Transverse colon (tissue), 4 donors: Measurements from ENCODE around the gene PLAGL2. TPM values are rescaled to one million over a fixed set of nuclear protein-coding genes. Genes with fewer than 3 reads are reported as not detected.
A peak's percentile ranks its signal among the peaks of the same experiment; 100 is the strongest.

ENCODE experiments used
- DNase-seq: peaks from one replicate; pipeline ENCODE4 v3.0.0-alpha.2; 2019
- H3K27ac ChIP-seq, 4 donors: fragments of 200-600 bp; sonication (generic); 2 replicates each; pipeline ENCODE4 v1.5.1; 2016 to 2018; ENCODE audit warnings: inconsistent platforms in 4 of 4
- H3K27me3 ChIP-seq: fragments of 200-600 bp; sonication (generic); 2 replicates; pipeline ENCODE4 v1.5.1; 2017; ENCODE audit warnings: inconsistent platforms
- H3K36me3 ChIP-seq, 4 donors: fragments of 200-600 bp; sonication (generic); 2 replicates each; pipeline ENCODE4 v1.5.1; 2017 to 2019; ENCODE audit warnings: inconsistent platforms in 4 of 4
- H3K4me1 ChIP-seq, 4 donors: fragments of 200-600 bp; sonication (generic); 2 replicates each; pipeline ENCODE4 v1.5.1; 2017 to 2020; ENCODE audit warnings: inconsistent platforms in 4 of 4
- H3K4me3 ChIP-seq, 4 donors: fragments of 200-600 bp; sonication (generic); 1 replicate in 1 of 4; 2 replicates in 3 of 4; pipeline versions ENCODE4 v1.5.1 to v1.6.1; 2017 to 2019; ENCODE audit warnings: inconsistent platforms in 4 of 4
- H3K9me3 ChIP-seq, 2 donors: fragments of 200-600 bp; sonication (generic); 2 replicates each; pipeline ENCODE4 v1.5.1; 2017 to 2019; ENCODE audit warnings: inconsistent platforms in 2 of 2
- EP300 ChIP-seq: sonication (generic); formaldehyde crosslinking; IDR thresholded peaks from one replicate; pipeline ENCODE4 v1.6.1; 2017; ENCODE audit warnings: antibody characterized with exemption, low read depth
- POLR2A ChIP-seq: fragments of 450-650 bp; IDR thresholded peaks from one replicate; pipeline ENCODE4 v1.6.1; 2016; ENCODE audit warnings: antibody characterized with exemption, mild to moderate bottlenecking, moderate library complexity
- POLR2AphosphoS5 ChIP-seq, 3 donors: sonication (generic); formaldehyde crosslinking; IDR thresholded peaks; one replicate each; pipeline ENCODE4 v1.6.1; 2016; ENCODE audit warnings: antibody characterized with exemption in 3 of 3
- WGBS, 2 donors: methylation state at CpG; one replicate each; pipeline ENCODE4 v1.1.5; 2018; ENCODE audit warnings: low coverage in 1 of 2; 5-methylcytosine and 5-hydroxymethylcytosine counted together
- in situ Hi-C, 4 donors: fragments of 200-750 bp; cut with MboI; loops; one replicate each; pipeline versions ENCODE4 v1.15.0 to v1.15.1; 2017; ENCODE audit warnings: low sequenced_read_pairs in 3 of 4, low pct_ligation_motif_present in 1 of 4, low pct_unique_long_range_greater_than_20kb in 1 of 4
- intact Hi-C: fragments of 100-400 bp; cut with DNase I; formaldehyde crosslinking; loops from one replicate; pipeline ENCODE4 v1.15.1; 2023; ENCODE audit warnings: low total_unique reads
- total RNA-seq, 4 donors: library from RNA; depleted of rRNA; stranded (reverse); fragments of >200 nt; gene quantifications; one replicate each; pipeline ENCODE4 v1.1.0, GENCODE V29; 2016
- TF ChIP-seq, protein P1 (sequence below), 5 experiments: fragments of 200-600 bp in 3 of 5; fragments of 450-650 bp in 2 of 5; sonication (generic) in 3 of 5; IDR thresholded peaks; 1 replicate in 2 of 5; 2 replicates in 3 of 5; pipeline ENCODE4 v1.5.1; 2016 to 2017; ENCODE audit warnings: antibody characterized with exemption in 5 of 5, inconsistent platforms in 3 of 5, mild to moderate bottlenecking in 2 of 5, moderate library complexity in 1 of 5

Gene PLAGL2
- total RNA-seq, 4 donors from 2014 or later: 6.6 to 24.9 (median 11.8) TPM

GRCh38 chr20:32236819-32237218, 29.3 kb upstream of the PLAGL2 start:
- intact Hi-C loops (no loop called here), in situ Hi-C loops (no loop called here)
- peak overlapping the region; percentile 59 to 77 (median 70) for H3K27ac ChIP-seq
- TF ChIP-seq POLR2AphosphoS5 (IDR thresholded peaks at IDR 0.05) (no peak), EP300 (no peak), POLR2A (no peak)
- TF ChIP-seq, protein P1, sequence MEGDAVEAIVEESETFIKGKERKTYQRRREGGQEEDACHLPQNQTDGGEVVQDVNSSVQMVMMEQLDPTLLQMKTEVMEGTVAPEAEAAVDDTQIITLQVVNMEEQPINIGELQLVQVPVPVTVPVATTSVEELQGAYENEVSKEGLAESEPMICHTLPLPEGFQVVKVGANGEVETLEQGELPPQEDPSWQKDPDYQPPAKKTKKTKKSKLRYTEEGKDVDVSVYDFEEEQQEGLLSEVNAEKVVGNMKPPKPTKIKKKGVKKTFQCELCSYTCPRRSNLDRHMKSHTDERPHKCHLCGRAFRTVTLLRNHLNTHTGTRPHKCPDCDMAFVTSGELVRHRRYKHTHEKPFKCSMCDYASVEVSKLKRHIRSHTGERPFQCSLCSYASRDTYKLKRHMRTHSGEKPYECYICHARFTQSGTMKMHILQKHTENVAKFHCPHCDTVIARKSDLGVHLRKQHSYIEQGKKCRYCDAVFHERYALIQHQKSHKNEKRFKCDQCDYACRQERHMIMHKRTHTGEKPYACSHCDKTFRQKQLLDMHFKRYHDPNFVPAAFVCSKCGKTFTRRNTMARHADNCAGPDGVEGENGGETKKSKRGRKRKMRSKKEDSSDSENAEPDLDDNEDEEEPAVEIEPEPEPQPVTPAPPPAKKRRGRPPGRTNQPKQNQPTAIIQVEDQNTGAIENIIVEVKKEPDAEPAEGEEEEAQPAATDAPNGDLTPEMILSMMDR (IDR thresholded peaks at IDR 0.05): no peak
- H3K36me3 ChIP-seq: peaks cover 0 to 20% (median 3%) of the 10 kb centered on the region in 4 donors
- H3K9me3 ChIP-seq: no peaks in the 10 kb centered on the region
- no peak for DNase-seq
- peaks cover 7 to 33% (median 15%) of the 10 kb centered on the region in 4 donors for H3K4me1 ChIP-seq
- H3K4me3 ChIP-seq: no peak overlapping the region
- 95% methylated on average over 2 of the region's 2 CpGs; no CpG with 5 or more reads in 1 of the 2 donors for WGBS, 2 donors
- H3K27me3 ChIP-seq: no peaks in the 10 kb centered on the region

DNA sequence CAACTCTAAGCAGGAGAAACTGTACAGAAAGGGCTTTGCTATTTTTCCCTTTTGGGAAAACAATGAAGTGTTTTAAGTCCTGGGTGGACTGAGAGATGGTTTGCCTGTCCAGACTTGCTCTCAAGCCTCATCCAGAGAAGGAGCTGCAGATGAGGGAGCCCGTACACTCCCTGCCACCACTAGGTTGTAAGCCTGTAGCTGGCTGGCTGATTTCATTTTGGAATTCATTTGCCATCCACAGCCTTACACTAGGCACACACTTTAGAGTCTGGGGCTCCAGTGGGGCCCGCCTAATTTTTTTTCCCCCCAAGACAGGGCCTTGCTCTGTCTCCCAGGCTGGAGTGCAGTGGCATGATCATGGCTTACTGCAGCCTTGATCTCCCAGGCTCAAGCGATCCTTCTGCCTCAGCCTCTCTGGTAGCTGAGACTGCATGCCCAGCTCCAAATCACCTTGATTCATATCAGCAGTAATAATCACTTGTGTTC, 28.5 kb upstream of the PLAGL2 start:
- H3K36me3 ChIP-seq: peaks cover 0 to 22% (median 4%) of the 10 kb centered on the region in 4 donors
- 79 to 100% methylated on average over 1 to 3 of the region's 3 CpGs for WGBS, 2 donors
- peak overlapping the region; percentile 59 to 77 (median 70) for H3K27ac ChIP-seq
- in situ Hi-C loops (no loop called here), intact Hi-C loops (no loop called here)
- no peak for DNase-seq
- no peak overlapping the region for H3K4me3 ChIP-seq
- no peaks in the 10 kb centered on the region for H3K9me3 ChIP-seq
- TF ChIP-seq, protein P1 (IDR thresholded peaks at IDR 0.05): no peak
- TF ChIP-seq EP300 (no peak), POLR2A (no peak), POLR2AphosphoS5 (IDR thresholded peaks at IDR 0.05) (no peak)
- H3K27me3 ChIP-seq: no peaks in the 10 kb centered on the region
- H3K4me1 ChIP-seq: peaks cover 7 to 33% (median 15%) of the 10 kb centered on the region in 4 donors

DNA sequence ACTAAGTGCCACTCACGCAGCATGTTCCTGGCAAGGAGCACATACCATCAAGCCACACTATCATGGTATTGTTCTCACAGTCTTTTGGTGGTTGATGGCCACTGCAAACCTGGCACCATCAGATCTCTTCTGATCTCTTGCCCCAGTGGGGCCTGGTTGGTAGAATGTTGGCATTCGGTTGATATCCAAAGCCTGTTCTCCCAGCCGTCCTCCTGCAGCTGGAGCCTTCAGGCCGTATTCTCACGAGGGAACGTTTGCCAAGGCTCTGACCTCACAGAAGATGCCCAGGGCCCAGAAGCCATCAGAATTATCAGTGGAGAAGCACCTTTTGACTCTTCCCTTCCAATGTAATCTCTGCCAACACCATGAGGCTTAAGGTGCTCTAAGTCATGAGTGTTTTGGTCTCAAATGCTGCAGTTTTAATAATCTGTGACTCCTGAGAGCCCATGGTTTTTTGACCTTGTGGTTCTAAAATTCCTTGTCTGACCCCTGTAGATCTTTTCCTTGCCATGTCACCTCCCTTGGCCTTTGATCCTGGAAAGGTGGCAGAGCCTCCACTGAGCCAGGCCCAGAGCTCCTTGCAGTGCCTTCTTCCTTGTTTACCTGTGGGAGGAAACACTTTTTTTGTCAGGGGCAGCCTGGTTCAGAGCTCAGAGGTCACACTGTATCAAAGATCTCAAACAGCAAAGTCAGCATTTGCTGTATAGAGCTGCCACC, 27.9 kb upstream of the PLAGL2 start:
- Histone ChIP-seq H3K4me1 (peaks cover 7 to 33% (median 15%) of the 10 kb centered on the region in 4 donors), H3K9me3 (no peaks in the 10 kb centered on the region), H3K27ac (peak overlapping the region; percentile 59 to 77 (median 70)), H3K4me3 (no peak overlapping the region), H3K36me3 (peaks cover 0 to 28% (median 7%) of the 10 kb centered on the region in 4 donors), H3K27me3 (no peaks in the 10 kb centered on the region)
- peak; percentile 57 for DNase-seq
- TF ChIP-seq, protein P1 (IDR thresholded peaks at IDR 0.05): no peak
- TF ChIP-seq EP300 (no peak), POLR2AphosphoS5 (IDR thresholded peaks at IDR 0.05) (peak in 1 of 3 donors; percentile 30)
- in situ Hi-C loops (no loop called here), intact Hi-C loops (no loop called here)
- 76 to 82% methylated on average over 5 to 6 of the region's 6 CpGs for WGBS, 2 donors

- 95 to 100% methylated on average over 1 to 13 of the region's 13 CpGs for WGBS, 2 donors
- peaks cover 0 to 28% (median 8%) of the 10 kb centered on the region in 4 donors for H3K36me3 ChIP-seq
- DNase-seq: no peak
- peaks cover 7 to 33% (median 18%) of the 10 kb centered on the region in 4 donors for H3K4me1 ChIP-seq
- no peak overlapping the region for H3K27ac ChIP-seq
- in situ Hi-C loops (no loop called here), intact Hi-C loops (no loop called here)
- TF ChIP-seq EP300 (no peak), POLR2AphosphoS5 (IDR thresholded peaks at IDR 0.05) (no peak), POLR2A (no peak)
- TF ChIP-seq, protein P1 (IDR thresholded peaks at IDR 0.05): no peak
- no peaks in the 10 kb centered on the region for H3K9me3 ChIP-seq
- no peaks in the 10 kb centered on the region for H3K27me3 ChIP-seq
- no peak overlapping the region for H3K4me3 ChIP-seq
Measured at GRCh38 chr20:32234135-32234808, 26.7 kb upstream of the PLAGL2 start.
